Activated T-cell treated with anti-CD3 and anti-CD28 coated beads for 4 hours (primary cell): ENCODE measurements around the gene UBE2D2.

ENCODE experiments used
- DNase-seq: peaks from one replicate; pipeline ENCODE4 v3.0.0-alpha.2; 2020

The UBE2D2 gene

DNA sequence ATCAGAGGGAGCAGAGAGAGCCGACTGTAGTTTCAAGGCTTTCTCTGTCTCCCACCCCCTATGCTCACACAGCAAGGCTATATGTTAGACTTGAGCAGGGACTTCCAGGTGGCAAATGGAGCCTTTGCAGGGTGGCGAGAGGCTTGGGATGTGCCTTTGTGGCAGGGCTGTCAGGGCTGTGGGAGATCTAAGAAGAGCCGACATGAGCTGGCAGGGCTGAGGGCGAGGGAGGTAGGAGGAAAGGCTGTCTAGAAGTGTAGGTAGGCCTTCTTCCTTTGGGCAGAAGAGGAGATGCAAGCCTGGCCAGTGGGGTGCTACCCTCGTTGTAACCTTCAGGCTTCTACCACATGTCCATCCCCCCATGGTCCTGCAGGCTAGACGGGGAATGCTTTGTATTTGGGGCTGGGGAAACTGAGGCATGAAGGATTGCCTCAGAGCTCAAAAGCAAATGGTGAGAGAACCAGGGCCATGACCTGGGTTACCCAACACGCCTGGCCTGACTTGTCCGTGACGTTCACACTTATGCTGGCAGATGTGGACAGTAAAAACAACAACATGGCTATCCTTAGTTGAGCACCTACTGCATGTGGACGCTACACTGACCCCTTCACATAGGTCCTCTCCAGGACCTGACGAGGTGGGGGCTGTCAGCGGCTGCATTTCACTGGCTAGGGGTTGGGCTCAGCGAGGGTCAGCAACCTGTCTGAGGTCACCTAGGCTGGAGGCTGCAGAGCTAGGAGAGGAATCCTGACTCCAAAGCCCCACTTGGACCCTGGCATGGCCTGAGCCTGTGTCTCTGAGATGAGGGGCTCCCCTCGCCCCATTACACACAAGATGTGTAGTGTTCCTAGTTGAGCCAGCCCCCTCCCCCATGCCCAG lies 102.3 kb downstream of the UBE2D2 start:
- no peak for DNase-seq

DNA sequence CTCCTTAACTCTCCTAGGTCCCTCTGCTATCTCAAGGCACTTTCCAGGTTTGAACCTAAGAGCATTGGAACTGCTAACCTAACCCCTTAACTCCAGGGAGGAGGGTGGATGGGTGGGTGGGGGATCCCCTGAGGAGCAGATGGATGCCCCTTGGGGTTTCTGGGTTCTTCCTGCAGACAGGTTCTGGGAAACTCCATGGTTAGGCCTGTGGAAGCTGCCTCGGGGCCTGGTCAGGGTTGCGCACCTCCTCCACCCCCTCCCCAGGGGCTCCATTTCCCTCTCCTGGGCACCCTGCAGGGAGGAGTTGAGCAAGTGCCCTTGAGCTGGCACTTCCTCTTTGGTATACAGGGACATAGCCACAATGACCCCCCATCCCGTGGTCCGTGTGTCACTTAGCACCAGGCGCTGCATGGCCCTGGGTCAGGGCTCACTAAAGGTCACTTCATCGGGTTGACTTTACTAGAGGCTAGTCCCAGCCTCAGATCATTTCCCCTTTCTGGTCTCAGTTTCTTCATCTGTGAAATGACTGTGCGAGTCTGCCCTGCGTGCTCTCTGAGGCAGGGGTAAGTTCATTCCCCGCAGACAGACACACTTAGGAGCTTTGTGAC lies 103.1 kb downstream of the UBE2D2 start:
- DNase-seq = no peak

DNA sequence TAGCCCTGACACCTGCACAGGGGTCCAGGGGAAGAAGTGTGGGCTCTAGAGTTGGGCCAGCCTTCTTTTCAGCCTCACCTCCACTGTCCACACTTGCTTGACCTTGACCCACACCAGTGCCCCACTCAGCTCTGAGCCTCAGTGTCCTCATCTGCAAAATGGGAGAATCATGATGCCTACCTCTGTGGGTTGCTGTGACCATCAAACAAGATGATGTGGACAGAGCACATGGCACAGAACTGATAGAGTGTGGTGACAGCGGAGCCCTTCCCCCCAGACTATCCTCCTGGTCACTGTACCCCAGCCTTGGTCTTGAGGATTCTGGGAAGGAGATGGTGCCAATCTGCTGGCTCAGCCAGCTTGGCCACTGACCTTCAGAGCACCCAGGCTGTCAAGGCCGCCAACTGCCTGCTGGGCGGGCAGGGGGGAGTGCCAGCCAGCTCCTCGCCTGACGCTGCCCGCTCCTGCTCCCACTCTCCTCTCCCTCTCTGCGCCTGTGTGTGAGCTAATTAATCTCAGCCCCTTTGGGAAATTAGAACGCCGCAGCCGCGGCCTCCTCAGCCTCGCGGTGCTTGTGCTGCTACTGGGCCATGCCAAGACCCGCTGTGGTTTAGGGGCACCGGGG lies 103.7 kb downstream of the UBE2D2 start:
- no peak for DNase-seq

DNA sequence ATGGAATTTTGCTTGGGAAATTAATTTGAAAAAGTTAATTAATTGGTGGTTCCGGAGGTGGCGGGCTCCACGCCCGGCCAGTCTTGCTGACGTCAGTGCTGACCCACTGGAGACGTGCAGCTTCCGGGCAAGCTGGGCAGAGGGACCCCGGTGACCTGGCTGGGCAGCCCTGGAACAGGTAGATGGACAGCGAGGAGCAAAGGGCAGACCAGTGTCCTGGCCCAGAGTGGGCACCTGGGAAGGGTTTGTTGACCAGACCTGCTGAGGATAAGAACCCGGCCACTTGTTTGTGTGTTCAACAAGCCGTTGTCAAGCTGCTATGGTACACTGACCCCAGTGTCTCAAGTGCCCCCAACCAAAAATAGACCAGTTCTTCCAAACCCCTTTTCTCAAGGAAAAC lies 104.5 kb downstream of the UBE2D2 start:
- no peak for DNase-seq

DNA sequence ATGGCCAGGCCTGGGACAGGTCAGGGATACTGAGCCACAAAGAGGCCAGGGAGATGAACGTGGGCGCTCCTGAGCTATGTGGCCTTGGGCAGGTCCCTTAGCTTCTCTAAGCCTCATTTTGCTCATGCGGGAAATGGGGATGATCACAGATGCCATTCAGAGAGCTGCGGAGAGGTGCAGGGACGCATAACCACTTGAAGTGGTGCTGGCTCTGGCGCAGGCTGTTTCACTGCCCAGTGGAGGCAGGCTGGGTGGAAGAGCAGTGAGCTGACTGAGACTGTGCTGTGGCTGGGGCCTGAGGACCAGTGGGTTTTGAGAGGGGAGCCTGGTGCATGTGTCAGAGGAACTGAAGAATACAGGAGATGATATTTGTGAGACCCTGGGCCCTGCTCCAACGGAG lies 105.4 kb downstream of the UBE2D2 start:
- DNase-seq = no peak

DNA sequence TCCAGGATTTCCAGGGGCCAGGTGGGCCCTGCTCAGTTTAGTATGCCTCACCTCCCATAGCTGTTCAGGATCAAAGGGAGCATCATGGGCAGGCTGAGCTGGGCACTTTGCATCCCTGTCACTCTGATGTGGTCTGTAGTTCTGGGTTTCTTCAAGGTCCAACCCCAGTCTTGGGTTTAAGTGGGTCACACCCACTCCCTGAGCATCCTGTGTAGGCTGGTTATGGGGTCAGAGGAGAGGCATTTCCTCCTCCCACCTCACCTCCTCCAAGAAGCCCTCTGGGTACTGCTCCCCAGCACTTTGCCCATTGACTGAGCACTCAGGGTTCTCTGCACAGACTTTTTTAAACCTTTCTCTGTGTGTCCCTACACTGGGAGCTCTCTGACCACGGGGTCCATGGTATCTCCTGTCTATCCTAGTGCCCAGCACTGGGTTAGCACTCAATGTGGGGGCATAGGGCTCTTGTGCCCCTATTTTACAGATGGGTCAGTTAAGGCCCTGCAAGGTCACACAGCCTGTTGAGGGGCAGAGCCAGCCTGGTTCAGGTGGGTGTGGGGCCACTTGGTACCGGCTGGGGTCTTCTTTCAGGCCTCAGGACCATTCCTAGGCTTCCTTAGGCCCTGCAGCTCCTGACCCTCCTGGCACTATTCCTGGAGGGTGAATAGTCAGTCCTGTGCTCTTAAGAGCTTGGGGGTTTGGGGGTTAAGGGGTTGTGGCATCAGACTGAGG lies 106.0 kb downstream of the UBE2D2 start:
- DNase-seq = no peak

DNA sequence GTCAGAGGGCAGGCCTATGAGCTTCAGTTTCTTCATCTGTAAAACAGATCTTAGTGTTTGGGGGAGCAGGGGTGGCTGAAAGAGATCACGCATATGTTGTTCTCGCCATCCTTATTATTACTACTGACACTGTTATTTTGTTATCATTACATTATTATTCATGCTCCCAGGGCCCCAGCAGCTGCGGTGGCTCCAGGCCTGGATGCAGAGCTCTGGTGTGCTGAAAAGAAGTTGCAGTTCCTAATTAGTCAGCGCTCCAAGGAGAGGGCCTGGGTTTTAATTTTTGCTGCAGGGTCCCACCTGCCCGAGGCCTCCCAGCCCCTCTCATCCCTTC lies 106.6 kb downstream of the UBE2D2 start:
- no peak for DNase-seq

DNA sequence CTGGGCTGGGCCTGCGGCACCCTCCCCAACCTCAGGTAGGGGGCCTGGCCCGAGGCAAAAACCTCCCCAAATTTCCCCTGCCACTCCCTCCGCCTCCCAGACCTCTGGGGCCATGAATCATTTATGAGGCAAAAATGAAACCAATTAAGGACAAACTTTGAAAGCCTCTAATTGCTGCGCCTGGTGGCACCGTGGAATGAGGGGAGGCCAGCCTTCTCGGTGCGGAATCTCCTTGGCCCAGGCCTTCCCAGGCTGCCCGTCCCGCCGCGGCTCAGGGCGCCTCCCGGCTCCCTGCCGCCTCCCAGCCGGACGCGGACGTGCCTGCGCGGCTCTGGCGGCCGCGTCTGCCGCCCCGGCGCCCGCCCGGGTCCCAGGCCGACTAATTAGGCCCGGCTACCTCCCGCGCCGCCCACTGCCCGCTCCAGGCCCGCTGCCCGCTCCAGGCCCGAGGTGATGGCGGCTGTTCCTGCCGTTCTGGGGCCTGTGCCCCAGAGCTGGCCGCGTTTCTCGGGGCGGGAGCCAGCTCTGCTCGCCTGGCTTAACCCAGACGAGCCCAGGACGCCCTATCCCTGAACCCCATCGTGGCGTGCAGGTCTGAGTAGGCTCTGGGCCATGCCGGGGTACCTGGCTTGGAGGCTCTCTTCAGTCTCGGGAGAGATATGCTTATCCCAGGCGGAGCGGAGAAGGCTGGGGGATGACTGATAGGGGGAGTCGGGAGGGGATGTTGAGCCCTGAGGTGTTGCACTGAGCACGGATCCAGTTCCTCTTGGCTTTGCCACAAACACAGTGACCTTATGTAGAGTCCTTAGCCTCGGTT lies 107.1 kb downstream of the UBE2D2 start:
- no peak for DNase-seq

DNA sequence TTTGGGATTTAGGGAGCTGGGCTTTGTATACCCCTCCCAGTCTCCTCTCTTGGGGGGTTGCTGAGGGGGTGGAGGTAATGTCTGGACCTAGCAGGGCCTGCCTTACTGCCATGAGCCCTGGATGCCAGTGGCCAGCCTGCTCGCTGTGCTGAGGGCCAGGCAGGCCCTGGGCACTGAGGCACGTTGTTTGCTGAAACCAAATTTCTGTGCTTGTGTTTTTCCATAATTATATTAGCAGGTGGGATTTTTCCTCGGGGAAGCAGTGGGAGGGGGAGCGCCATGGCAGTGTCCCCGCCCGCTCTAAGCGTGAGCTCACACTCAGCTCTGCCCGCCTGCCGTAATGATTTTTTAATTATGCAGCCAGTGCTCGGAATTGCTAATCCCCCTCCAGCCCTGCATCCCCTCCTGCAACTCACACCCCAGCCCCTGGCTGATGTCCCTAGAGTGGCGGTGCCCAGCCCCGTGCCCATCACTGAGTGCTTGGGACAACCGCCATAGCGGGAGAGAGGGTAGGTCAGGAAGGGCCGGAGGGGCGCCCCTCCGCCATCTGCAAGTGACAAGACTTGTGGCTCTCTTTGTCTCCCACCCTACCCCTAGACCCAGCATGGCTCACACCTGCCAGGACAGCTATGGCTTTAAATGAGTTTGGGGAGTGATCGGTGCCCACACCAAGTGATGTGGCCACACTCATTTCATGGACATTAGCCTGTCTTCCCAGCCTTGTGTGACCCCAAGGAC lies 108.0 kb downstream of the UBE2D2 start:
- no peak for DNase-seq

DNA sequence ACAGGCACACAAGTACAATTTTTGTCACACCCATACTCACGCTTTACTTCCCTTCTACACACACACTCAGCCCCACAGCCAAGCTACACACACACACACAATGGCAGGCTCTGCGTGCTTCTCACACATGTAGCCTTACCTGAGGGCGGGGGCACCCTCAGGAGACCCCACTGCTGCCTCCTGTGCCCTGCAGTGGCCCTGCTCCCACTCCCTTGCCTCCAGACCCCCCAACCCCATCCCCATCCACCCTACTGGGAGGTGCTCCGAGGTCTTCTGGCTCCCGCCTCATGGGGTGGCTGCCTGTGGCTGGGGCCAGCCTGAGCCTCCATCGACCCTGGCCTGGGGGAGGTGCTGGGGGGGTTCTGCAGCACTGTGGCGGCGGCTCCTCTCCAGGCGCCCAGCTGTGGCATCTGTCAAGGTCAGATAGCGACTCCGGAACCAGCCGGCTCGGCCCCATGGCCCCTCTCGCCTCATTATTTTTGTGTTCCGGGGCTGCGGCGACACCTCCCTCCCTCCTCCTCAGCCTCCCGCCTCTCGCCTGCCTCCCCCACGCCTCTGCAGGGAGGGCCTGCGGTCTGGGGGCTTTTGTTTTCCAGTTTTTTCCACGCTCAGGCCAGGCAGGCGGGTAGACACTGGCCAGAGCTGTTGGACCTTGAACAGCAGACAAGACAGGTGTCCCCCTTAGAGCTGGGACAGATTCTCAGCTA lies 108.7 kb downstream of the UBE2D2 start:
- no peak for DNase-seq

DNA sequence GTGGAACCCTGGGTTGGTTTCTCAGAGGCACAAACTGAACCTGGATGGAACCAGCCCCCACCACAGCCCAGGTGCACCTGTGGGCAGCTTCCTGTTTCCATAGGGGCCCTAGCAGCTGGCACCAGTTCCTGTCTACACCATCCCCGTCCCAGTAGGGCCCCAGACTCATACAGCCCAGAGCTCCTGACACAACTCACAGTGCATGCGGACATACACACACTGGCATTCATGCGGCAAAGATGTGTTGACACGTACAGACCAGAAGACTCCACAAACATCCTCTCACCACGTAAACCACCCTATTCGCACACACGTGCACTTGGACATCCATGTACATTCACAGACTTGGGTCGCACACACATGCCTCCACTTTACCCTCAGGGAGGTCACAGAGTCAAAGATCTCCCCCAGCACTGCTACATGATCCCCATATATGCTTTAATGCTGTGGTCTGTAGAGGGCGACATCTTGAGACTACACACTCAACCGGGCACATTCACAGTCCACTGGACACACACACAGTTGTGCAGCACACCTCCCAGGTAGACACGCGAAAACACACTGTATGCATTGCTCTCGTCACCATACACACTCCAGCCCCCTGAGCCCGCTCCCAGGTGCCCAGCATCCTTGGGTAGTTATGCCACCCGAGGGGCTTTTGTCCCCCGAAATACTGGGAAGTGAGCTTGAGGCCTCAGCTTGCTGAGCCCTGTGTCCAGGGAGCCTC lies 109.4 kb downstream of the UBE2D2 start:
- DNase-seq = no peak

DNA sequence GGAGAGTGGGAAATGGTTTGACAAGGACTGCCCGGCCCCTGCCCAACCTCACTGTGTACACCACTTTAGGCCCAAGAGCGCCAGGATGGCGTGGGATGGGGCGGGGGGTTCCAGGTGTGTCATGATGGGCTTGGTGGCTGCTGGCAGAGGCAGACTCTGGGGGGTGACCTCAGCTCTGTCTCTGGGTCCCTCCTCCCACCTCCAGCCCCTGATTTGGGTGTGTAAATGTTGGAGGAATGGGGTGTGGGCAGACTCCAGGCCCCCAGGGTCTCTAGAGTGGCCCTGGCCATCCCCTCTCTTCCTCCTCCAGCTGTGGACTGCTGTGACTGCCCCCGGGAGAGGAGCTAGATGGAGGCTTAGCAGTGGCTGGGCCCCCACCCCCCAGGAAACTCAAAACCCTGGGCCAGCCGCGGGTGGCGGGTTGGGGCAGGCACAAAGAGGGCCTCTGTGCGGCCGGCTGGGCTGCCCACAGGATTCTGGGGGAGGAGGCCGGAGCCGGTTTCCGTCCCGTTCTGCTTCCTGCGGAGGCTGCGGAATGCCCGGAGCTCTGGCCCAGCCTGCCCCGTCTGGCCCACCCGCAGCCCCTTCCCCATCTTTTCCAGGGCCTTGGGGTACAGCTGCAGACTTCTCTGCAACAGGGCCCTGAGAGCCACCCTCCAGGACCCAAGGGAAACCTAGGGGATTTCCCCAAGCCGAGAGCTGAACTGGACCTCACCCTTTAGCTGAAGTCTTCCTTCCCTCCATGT lies 110.1 kb downstream of the UBE2D2 start:
- no peak for DNase-seq

DNA sequence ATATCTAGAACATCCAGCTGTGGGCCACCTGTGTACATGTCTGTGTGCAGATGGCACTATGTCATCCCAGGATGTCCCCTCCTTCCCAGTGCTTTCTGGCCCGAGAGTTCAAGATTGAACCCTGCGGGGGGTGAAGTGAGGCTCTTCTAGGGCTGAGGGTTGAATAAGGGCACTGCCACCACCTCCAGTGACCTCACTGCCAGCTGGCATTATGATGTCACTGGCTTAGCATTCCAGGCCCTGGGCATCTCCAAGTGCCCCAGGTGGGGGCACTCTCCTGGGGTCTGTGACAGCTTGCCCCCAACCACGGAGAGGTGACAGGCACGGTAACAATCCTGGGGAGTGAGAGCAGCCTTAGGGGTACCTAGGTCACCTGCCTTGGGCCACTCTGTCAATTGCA lies 114.1 kb downstream of the UBE2D2 start:
- no peak for DNase-seq

DNA sequence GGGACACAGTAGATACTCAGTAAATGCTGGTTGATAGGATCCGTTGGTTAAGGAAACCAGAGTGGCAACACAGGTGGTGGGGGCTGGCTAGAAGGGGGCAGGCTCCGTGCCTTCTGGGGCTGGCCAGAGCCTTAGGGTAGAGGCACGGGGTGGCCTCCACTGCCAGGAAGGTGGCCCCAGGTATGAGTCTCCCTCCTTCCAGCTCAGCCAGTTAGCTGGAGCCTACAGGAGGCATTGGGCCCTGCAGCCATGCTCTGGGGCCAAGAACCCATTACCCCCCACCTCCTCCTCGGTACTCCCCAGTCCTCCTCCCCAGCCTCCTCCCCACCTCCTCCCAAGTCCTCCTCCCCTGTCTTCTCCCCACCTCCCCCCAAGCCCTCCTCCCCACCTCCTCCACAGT lies 114.7 kb downstream of the UBE2D2 start:
- no peak for DNase-seq

DNA sequence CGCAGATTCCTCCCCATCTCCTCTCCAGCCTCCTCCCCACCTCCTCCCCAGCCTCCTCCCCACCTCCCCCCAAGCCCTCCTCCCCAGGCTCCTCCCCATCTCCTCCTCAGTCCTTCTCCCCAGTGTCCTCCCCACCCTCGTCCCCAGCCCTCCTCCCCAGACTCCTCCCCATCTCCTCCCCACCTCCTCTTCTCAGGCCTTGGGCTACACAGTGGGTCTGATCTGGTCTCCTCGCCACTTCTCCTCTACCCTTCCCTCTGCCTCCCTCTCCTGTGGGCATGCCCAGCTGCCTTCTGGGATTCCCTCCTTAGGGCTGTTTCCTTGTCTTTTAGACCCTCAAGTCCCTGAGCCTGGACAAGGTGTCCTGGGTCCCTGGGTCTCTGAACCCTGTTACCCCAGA lies 115.3 kb downstream of the UBE2D2 start:
- no peak for DNase-seq

DNA sequence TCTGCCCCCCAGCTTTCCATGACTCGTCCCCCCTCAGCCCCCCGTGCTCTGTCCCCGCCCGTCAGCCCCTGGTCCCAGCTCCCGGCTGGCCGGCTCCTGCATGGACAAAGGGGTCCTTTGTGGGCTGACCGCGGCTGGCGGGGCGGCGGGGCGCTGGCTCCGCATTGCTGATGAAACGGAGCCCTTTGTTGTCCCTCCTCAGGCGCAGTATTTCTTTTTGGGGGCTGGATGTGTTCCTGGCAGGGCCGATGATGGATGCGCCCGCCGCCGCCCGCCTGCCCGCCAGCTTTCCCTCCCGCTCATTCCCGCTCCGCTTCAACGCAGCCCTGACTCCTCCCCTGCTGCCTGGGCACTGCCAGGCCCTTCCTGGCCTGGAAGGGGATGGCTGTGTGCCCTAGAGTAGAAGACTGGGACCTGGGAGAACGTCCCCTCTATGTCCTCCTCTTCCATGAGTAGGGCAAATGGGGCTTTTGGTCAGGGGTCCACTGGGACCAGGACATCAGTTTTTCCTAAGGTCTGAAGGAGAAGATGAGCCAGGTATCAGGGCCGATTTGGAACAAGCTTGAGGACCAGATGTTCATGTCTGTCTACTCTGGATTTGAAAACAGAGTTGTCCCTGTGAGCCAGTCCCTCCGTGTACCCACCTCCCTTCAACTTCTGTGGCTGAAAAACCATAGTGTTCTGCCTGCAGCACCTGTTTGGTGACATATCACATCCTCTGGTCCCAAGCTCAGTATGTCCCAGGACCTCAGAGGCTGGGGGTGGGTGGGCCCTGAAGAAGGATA lies 116.0 kb downstream of the UBE2D2 start:
- DNase-seq = no peak
